Measurements from ENCODE around the gene PXMP4. TPM values are rescaled to one million over a fixed set of nuclear protein-coding genes. Genes with fewer than 3 reads are reported as not detected.

The PXMP4 gene
- polyA plus RNA-seq, 4 donors: 8.9 to 9.5 (median 9.1) TPM

DNA sequence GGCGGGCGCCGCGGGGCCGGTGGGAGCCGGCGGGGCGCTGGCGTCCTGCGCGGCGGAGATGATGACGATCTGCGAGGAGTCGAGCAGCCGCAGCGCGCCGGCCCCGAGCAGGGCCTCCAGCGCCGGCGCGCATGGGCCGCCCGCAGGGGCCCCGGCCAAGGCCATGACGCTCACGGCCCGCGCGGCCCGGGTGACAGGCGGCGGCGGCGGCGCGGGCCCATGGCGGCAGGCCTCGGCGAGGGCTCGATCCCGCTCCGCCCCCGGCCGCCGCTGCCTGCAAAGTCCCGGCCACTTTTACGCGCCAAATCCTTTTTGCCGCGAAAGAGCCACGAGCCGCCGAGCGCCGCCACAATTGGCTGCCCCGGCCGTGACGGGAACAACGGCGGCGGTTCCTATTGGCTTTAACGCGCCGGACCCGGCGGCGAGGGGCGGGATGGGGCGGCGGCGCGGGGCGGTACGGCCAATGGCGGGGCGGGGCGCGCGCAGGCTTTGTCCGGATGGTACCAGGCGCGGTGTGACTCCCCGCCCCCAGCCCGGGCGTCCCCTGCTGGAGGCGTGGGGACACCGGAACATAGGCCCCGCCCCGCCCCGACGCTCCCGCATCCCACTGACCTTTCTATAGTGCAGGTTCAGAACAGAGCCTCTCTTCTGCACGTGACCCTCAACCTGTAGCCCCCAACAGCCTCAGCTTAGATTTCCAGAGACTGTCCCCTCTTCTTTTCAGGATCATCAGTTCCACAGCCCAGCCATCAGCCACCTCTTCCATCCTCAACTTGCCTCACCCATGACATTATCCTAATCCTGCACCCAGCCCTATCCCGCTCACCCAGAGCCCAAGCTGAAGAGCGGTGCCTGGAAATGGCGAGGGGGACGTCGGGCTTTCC is 33.8 kb downstream of the PXMP4 start, which contains the start of gene E2F1:
Gene E2F1 (minus strand): TSS at position 286 of the 884 bp plus-strand sequence. CDS start 121 bp downstream, at position 165.
- peak; percentile 78 to 87 (median 84) for DNase-seq (ENCODE audit: low read depth in 4 of 4, low spot score in 3 of 4)

DNA sequence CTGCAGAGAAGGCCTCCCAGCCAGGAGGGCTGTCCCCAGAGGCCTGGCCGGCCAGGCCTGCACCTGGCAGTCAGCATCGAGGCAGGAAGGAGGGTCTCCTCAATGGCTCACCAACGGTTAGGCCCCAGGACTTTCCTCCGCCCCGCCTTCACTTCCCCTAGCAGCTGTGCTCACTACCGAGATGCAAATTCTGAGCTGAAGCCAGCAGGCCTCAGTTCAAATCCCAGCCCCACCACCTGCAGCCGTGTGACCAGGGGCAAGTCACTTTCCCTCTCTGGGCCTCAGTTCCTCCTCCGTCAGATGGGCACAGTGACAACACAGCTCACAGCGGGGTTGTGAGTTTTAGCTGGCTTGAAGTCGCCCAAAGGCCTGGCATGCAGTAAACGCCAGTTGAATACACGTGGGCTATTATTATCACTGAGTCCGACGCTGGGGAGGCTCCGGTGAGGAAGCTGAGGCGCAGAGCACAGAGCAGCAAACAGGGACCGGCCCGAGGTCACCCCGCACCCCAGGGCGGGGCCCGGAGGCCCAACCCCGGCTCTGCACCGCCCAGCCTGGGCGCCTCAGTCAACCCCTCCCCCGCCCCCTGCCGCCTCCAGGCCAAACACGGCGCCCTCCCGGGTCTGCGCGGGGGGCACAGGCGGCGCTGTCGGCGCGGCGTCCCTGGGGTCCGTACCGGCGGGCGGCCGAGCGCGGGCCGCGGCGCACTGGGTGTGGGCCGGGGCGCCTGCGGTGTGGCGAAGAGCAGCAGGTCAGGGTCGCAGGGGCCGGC is 34.6 kb downstream of the PXMP4 start:
- DNase-seq (ENCODE audit: low read depth in 4 of 4, low spot score in 3 of 4): no peak

DNA sequence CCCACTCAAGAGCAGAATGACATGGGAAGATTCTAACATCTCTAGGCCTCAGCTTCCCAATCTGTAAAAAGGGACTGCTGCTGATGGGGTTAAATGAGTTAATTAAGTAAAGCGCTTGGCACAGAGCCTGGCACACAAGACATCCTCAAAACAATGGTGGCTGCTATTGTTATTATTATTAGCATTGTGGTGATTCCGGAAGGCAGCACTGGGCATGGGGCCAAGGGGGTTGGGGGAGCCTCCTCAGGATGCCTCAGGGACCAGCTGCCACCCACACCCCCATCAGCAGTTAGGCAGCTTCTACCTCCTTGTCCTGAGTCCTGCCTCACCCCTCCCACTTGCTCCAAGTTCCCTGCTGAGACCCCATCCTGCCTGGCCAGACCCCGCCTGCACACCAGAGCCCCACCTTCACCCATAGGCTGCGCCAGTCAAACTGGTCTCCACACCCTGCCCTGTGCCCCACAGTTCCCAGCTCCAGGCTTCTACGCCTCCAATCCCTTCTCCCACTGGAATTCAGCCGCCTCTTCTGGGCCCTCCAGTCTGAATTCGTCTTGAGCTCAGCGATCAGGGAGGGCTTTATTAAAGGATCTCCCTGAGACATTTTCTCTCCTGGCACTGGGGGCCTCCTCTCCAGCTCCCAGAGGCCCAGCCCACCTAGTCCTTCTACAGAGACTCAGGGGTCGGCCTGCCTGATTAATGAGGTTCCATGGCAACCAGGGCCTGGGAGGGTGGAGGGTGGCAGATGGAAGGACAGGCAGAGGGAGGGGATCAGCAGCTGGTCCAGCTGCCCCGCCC is 35.4 kb downstream of the PXMP4 start:
- no peak for DNase-seq (ENCODE audit: low read depth in 4 of 4, low spot score in 3 of 4)

DNA sequence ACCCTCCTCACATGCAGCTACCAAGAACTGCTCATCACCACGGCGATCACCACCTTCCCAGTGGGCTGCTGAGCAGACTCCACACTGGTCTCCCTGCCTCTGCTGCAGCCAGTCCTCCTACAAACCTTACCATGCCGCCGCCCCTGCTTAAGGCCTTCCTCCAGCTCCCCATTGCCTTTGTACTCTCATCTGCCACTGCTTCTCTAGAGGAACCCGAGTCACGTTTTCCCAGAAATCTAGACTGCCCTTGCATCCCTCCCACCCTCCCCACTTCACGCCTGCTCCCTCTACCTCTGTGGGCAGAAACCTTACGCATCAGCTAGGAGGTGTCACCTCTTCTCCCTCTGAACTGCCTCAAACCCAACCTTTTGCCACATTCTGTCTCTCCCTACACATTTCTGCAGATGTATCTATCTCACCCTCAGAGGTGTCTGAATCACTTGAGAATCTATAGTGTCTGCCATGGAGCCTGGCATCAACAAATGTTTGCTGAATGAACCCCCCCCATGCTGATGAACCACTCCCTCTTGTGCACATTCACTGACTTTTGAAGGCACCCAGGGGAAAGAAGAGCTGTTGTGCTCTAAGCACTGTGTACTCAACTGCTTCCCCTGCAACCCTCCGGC is 38.3 kb downstream of the PXMP4 start:
- no peak for DNase-seq (ENCODE audit: low read depth in 4 of 4, low spot score in 3 of 4)

DNA sequence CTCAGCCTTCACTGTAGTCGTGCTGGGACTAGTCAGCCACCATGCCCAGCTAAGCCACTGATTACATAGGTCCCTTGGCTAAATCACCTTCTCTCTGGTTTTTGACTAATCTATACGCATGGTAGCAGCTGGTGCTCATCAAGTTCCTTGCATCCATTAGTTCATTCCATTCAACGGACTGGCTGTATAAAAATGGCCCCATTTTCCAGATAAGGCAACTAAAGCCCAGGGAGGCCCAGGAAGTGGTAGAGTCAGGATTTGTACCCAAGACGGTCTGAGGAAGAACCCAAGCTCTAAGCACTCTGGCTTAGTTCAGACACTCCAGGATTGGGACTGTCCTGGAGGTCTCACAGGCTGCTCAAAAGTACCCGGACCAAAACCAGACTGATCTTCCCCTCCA is 38.8 kb downstream of the PXMP4 start:
- no peak for DNase-seq (ENCODE audit: low read depth in 4 of 4, low spot score in 3 of 4)

DNA sequence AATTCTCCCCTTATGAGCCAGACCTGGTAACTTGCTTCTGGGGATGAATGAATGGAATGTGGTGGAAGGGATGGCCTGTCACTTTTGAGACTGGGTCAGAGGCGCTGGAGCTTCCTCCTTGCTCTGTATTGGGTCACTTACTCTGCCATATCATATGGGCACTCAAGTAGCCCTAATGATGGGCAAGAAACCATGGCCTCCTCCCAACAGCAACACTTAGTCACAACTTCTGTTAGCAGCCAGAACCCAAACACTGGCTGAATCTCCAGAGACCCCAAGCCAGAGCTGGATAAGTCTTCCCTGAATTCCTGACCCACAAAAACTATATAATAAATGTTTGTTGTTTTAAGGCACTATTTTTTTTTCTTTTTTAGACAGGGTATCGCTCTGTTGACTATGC is 39.4 kb downstream of the PXMP4 start:
- DNase-seq (ENCODE audit: low read depth in 4 of 4, low spot score in 3 of 4): no peak

GRCh38 chr20:33679758-33680485 is 40.2 kb downstream of the PXMP4 start:
- DNase-seq (ENCODE audit: low read depth in 4 of 4, low spot score in 3 of 4): no peak

DNA sequence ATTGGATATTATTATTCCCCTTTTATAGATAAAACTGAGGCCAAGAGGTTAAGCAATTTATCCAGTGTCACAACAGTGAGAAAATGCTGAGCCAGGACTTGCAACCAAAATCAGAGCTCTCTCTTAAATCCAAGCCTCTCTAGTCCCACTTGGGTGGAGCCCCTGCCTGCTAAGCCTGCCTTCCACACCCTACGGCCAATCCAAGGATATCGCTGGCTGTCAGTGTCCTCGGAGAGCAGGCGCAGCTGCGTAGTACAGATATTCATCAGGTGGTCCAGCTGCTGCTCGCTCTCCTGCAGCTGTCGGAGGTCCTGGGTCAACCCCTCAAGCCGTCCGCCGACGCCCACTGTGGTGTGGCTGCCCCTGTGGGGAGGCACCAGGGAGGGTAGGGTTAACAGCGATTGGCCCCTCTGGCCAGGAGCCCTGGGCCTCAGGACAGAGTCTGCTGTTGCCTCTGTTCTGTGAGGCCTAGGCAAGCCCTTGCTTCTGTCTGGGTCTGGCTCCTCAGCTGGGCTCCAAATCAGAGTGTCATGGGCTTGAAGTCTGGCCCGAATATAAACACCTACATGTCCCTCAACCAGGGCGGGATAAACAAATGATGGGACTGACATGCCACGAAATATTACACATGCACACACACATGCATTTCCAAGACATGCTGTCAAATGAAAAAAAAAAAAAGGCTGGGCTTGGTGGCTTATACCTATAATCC is 42.0 kb downstream of the PXMP4 start:
- no peak for DNase-seq (ENCODE audit: low read depth in 4 of 4, low spot score in 3 of 4)

DNA sequence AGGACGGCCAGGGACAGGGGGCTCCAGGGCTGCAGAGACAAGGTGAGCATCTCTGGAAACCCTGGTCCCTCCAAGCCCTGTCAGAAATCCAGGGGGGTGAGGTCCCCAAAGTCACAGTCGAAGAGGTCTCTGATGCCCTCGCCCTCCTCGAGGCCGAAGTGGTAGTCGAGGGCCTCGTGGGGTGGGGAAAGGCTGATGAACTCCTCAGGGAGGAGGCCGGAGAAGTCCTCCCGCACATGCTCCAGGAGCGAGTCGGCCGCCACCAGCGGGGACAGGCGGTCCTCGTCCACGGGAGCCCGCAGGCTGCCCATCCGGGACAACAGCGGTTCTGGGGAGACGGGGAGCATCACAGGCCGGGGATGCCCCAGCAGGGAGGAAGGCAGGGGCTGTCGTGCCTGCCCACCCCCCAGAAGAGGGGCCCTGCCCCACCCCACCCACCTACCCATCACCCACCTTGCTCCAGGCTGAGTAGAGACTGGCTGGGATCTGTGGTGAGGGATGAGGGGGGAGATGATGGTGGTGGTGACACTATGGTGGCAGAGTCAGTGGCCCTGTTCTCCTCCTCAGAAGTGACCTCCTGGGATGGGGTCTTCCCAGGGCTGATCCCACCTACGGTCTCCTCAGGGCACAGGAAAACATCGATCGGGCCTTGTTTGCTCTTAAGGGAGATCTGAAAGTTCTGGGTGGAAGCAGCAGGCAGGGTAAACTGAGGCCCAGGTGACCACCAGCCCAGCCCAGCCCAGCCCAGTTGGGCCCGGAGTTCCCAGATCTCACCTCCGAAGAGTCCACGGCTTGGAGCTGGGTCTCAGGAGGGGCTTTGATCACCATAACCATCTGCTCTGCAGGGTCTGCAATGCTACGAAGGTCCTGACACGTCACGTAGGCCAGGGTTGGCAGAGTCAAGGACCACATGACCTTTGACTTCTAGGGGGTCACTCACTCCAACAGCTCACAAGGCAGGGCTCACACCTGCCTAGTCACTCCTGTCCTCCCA is 43.2 kb downstream of the PXMP4 start:
- no peak for DNase-seq (ENCODE audit: low read depth in 4 of 4, low spot score in 3 of 4)

- DNase-seq (ENCODE audit: low read depth in 4 of 4, low spot score in 3 of 4): no peak
Measured at GRCh38 chr20:33676121-33676520, 44.0 kb downstream of the PXMP4 start.

GRCh38 chr20:33675136-33675959 is 44.8 kb downstream of the PXMP4 start:
- DNase-seq (ENCODE audit: low read depth in 4 of 4, low spot score in 3 of 4): no peak

DNA sequence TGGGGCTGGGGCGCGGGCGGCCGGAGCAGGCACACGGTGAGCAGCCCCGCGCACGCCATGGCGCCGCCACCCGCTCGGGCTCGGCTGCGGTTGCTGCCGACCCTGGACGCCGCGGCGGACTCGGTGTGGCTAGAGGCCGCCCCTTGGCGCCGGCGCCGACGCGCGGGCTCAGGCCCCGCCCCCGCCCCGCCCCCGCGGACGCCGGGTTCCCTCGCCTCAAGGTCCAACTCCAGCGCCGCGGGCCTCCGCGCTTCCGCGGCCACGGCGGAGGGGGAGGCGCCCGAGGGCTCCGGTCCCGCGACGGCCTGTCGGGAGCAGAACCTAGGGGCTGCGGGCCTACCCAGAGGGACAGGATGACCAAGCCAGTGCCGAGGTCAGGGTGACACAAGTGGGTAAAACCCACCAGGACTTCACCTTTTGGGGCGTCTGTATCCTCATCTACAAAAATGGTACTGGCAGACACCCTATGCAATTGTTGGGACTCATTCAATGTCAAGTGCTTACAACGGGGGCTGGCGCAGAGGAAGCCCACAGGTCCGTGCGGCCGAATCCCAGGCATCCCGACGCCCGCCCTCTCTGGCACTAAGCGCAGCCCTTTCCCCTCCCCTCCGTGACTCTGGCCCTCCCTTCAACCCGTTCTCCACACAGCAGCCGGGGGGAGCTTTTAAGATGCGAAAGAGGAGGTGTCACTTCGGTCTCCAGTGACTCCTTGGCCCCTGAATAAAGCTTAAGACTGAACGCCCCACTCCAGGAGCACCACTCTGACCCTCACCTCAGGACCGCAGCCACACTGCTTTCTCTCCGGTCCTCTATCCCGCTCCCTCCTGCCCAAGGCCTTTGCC is 45.6 kb downstream of the PXMP4 start, which contains the start of gene NECAB3:
Gene NECAB3 (minus strand): TSS at position 135 of the 842 bp plus-strand sequence. CDS start 76 bp downstream, at position 59.
- DNase-seq (ENCODE audit: low read depth in 4 of 4, low spot score in 3 of 4): peak in 2 of 4 donors; percentile 61 to 72

DNA sequence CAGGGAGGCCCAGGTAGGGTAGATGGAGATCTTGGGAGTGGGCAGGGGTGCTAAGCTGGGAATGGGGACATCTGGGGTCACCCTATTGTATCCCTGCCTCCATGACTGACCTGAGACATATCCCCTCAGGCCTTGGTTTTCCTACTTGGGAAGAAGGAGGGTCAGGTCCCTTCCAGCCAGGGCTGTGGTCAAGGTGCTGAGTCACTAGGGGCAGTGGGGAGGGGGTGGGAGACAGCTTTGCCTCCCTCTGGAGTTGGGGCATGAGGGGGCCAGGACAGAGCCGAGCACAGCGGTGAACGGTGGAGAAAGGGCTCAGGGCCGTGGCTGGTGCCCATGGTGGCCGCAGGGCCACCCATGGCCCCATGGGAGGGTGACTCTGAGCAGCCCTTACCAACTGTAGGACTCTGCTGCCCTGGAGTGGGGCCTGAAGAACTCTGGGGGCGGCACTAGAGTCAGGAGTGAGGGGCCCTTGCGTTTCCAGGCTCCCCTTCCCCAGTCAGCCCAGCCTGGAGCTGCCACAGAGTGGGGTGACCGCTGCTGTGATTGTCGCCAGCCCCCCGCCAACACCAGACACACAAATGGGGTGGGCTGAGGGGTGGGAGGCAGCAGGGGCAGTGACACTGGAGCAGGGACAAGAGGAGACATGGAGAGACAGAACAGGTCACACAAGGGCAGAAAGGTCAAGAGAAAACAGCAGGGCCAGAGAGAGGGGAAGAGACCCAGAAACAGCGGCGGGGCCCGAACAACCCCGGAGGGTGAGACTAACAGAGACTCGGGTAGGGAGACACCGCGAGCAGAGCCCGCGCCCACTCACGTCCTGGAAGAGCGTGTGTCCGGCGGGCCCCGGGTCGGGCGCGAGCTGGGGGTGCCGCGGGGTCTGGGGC is 46.5 kb downstream of the PXMP4 start:
- DNase-seq (ENCODE audit: low read depth in 4 of 4, low spot score in 3 of 4): no peak

DNA sequence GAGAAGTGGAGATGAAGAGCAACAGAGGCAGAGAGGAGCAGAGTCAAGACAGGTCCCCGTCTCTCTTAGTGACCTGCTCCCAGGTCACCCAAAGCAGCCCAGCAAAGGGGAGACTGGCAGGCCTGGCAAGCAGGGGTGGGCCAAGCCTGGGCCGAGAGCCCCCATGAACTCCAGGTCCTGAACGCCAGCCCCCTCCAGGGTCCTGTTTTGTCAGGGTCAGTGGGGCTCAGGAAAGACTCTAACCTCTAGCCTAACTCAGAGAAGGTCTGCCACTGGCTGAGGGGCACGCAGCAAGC is 47.0 kb downstream of the PXMP4 start:
- no peak for DNase-seq (ENCODE audit: low read depth in 4 of 4, low spot score in 3 of 4)

DNA sequence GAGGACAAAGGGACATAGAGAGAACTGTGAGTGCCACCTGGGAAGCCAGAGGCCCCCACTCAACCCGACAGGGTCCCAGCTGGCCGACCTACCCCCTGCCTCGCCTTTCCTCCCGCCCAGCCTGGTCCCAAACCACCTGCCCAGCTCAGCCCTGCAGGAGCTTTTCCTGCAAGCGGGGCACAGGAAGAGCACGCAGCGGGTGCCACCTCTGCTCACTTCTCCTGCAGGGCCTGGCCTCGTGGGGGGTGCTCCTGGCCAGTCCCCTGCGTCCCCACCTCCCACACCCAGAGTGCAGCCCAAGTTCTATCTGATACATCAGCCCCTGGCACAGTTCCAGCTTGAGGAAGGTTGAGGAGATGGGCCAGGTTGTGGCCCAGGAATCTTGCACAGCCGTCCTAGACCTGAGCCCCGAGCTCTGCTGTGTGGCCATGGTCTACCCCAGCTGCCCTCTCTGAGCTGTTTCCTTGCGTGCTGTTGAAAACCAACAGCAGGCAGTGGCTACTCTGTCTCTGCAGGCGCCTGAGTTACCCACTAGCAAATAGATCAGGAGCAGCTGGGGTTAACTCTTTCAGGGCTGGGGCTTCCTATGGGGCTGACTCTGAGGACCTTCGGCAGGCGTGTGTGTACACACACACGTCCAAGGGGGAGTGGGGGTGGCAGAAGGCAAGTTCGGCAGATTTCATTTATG is 47.5 kb downstream of the PXMP4 start:
- DNase-seq (ENCODE audit: low read depth in 4 of 4, low spot score in 3 of 4): no peak
